GM23248 (cell line): ENCODE results near the gene TNFRSF21. TPM values are rescaled to one million over a fixed set of nuclear protein-coding genes. Genes with fewer than 3 reads are reported as not detected.

Experiments used
- DNase-seq: peaks from one replicate; pipeline ENCODE4 v3.0.0-alpha.2; 2015
- H2AFZ ChIP-seq: fragments of 200-600 bp; sonication (generic); 2 replicates; pipeline ENCODE4 v1.6.1; 2016; ENCODE audit warnings: antibody characterized with exemption
- H3F3A ChIP-seq: fragments of 200-600 bp; sonication (generic); 2 replicates; pipeline ENCODE4 v1.6.1; 2016; ENCODE audit warnings: mild to moderate bottlenecking, antibody characterized with exemption, mixed run types; ENCODE audit not compliant: insufficient read depth
- H3K27ac ChIP-seq: fragments of 200-600 bp; sonication (generic); 2 replicates; pipeline ENCODE4 v1.5.1; 2016; ENCODE audit warnings: mild to moderate bottlenecking
- H3K27me3 ChIP-seq: fragments of 200-600 bp; sonication (generic); replicated peaks from 2 replicates; pipeline ENCODE4 v1.6.1; 2016; ENCODE audit warnings: mild to moderate bottlenecking; ENCODE audit not compliant: insufficient read depth
- H3K36me3 ChIP-seq: fragments of 200-600 bp; sonication (generic); 2 replicates; pipeline ENCODE4 v1.6.1; 2016; ENCODE audit warnings: low read depth, mild to moderate bottlenecking
- H3K4me1 ChIP-seq: fragments of 200-600 bp; sonication (generic); 2 replicates; pipeline ENCODE4 v1.6.1; 2016; ENCODE audit warnings: mild to moderate bottlenecking; ENCODE audit not compliant: insufficient read depth
- H3K4me2 ChIP-seq: fragments of 200-600 bp; sonication (generic); one replicate; pipeline ENCODE4 v1.6.1; 2016; ENCODE audit warnings: mild to moderate bottlenecking; ENCODE audit not compliant: unreplicated experiment
- H3K4me3 ChIP-seq: fragments of 200-600 bp; sonication (generic); 2 replicates; pipeline ENCODE4 v1.5.1; 2016; ENCODE audit warnings: mild to moderate bottlenecking
- H3K79me2 ChIP-seq: fragments of 200-600 bp; sonication (generic); 2 replicates; pipeline ENCODE4 v1.6.1; 2016; ENCODE audit warnings: mild to moderate bottlenecking; ENCODE audit not compliant: insufficient read depth
- H3K9ac ChIP-seq: fragments of 200-600 bp; sonication (generic); 2 replicates; pipeline ENCODE4 v1.6.1; 2016; ENCODE audit warnings: mild to moderate bottlenecking
- H3K9me2 ChIP-seq: fragments of 200-600 bp; sonication (generic); 2 replicates; pipeline ENCODE4 v1.6.1; 2016; ENCODE audit warnings: mixed run types, mild to moderate bottlenecking, moderate library complexity; ENCODE audit not compliant: insufficient read depth
- H3K9me3 ChIP-seq: fragments of 200-600 bp; sonication (generic); one replicate; pipeline ENCODE4 v1.6.1; 2017; ENCODE audit warnings: low read depth
- H4K20me1 ChIP-seq: fragments of 200-600 bp; sonication (generic); 2 replicates; pipeline ENCODE4 v1.6.0; 2016; ENCODE audit not compliant: insufficient read depth
- EZH2 ChIP-seq: fragments of 200-600 bp; sonication (generic); IDR thresholded peaks from 2 replicates; pipeline ENCODE4 v1.6.1; 2018; ENCODE audit warnings: antibody characterized with exemption, mild to moderate bottlenecking; ENCODE audit not compliant: insufficient read depth, poor library complexity, severe bottlenecking
- EZH2phosphoT487 ChIP-seq: fragments of 200-600 bp; sonication (generic); IDR thresholded peaks from 2 replicates; pipeline ENCODE4 v1.6.1; 2018; ENCODE audit warnings: antibody characterized with exemption, moderate library complexity, mild to moderate bottlenecking, low read depth; ENCODE audit not compliant: insufficient read depth
- WGBS, 2 experiments: methylation state at CpG; one replicate each; pipeline ENCODE4 v1.1.6; 2015 to 2017; ENCODE audit warnings: low lambda C conversion rate in 2 of 2, low coverage in 1 of 2; ENCODE audit errors: missing lambda C conversion rate in 2 of 2; 5-methylcytosine and 5-hydroxymethylcytosine counted together
- in situ Hi-C: fragments of 300-500 bp; cut with MboI; formaldehyde crosslinking; loops from 2 replicates; pipeline ENCODE4 v1.15.0; 2020
- polyA plus RNA-seq: library from polyadenylated mRNA; unstranded; fragments of >200 nt; fragmentation: Nextera tagmentation; extraction: Ambion mirVana; gene quantifications from 2 replicates; pipeline ENCODE4 v1.2.1, GENCODE V29; 2016
- total RNA-seq: library from RNA; depleted of rRNA; stranded (reverse); fragments of >200 nt; shearing (Covaris generic); gene quantifications from 2 replicates; pipeline ENCODE4 v1.2.3, GENCODE V29; 2014

TNFRSF21 gene
- total and polyA plus RNA-seq, 2 experiments from 2014 or later = 3.9 to 8.4 TPM

DNA sequence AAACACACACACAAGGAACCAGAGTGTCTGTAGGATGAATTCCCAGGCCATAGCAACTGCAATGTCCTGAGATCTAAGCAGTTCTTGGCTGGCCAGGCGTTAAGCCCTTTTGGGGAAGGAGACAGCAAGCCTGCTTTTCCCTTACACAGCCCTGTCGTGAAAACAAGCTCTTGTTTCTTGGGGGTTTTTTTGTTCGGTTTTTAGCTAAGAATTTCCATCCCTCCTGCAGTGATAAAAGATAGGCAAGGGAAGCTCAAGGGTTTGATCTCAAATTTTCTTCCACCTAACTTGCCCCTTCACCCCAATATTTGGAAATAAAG is 1.5 kb downstream of the TNFRSF21 start:
- H3F3A ChIP-seq = no peaks in the 10 kb centered on the region
- in situ Hi-C loops = loop anchor here (10.0 kb wide), 1 partner anchor 213 kb away; no protein-coding TSS in a partner anchor
- peak; percentile 6 for DNase-seq
- TF ChIP-seq EZH2 (no peak), EZH2phosphoT487 (no peak)
- H3K4me2 ChIP-seq = no peak overlapping the region
- WGBS, 2 experiments = 54 to 61% methylated on average over 3 of the region's 3 CpGs
- no peak overlapping the region for H3K27ac ChIP-seq
- peaks cover 22% of the 10 kb centered on the region for H3K27me3 ChIP-seq
- H4K20me1 ChIP-seq = no peaks in the 10 kb centered on the region
- peak overlapping the region; percentile 77 for H3K4me3 ChIP-seq
- H3K9me2 ChIP-seq = no peaks in the 10 kb centered on the region
- no peaks in the 10 kb centered on the region for H3K79me2 ChIP-seq
- no peak overlapping the region; the same call in 1 of the 2 replicates for H2AFZ ChIP-seq
- H3K9me3 ChIP-seq = no peaks in the 10 kb centered on the region
- no peak overlapping the region for H3K9ac ChIP-seq
- no peaks in the 10 kb centered on the region for H3K4me1 ChIP-seq
- H3K36me3 ChIP-seq = no peaks in the 10 kb centered on the region

DNA sequence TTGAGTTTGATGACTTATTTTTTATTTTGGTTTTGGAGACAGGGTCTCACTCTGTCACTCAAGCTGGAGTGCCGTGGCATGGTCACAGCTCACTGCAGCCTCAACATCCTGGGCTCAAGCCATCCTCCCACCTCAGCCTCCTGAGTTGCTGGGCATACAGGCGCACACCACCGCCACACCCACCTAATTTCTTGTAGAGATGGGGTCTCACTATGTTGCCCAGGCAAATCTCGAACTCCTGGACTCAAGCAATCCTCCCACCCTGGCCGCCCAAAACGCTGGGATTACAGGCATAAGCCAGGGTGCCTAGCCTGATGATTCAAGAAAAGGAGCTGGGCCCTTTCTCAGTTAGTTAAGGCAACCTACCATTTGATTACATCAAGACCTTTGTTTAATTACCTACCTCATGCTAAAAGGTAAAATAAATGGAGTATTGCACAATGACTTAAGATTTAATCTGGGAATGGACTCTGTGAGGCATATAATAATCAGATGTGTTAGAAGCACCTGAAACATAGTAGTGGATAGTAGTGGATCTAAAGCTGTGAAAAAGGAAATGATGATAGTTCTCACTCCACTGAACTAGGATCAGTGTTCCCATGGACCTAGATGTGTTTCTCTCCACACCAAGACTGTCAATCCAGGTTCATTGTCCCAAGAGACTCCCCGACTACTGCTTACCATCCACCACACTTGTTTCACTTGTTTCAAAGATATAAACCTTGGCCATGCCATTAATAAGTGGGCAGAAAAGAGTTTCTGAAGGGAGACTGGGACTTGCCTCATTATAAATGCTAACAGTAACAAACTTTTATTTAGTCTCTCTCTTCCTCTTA is 2.1 kb downstream of the TNFRSF21 start:
- Histone ChIP-seq H3K4me1 (no peaks in the 10 kb centered on the region), H3K9me3 (no peaks in the 10 kb centered on the region), H3K79me2 (peaks cover 1% of the 10 kb centered on the region; the same call in 1 of the 2 replicates), H3K36me3 (no peaks in the 10 kb centered on the region), H2AFZ (no peak overlapping the region), H3K4me3 (peak overlapping the region; percentile 77; the same call in 1 of the 2 replicates), H4K20me1 (no peaks in the 10 kb centered on the region), H3K9ac (no peak overlapping the region), H3K27ac (no peak overlapping the region), H3K4me2 (no peak overlapping the region), H3K27me3 (peaks cover 24% of the 10 kb centered on the region), H3F3A (no peaks in the 10 kb centered on the region), H3K9me2 (no peaks in the 10 kb centered on the region)
- 73% methylated on average over 7 of the region's 7 CpGs for WGBS, 2 experiments
- no peak for DNase-seq
- in situ Hi-C loops = loop anchor here (10.0 kb wide), 1 partner anchor 213 kb away; no protein-coding TSS in a partner anchor
- no peak for TF ChIP-seq EZH2phosphoT487
- TF ChIP-seq EZH2 = no peak

GRCh38 chr6:47306887-47307286 is 2.8 kb downstream of the TNFRSF21 start:
- peaks cover 26% of the 10 kb centered on the region for H3K27me3 ChIP-seq
- TF ChIP-seq EZH2phosphoT487 (no peak), EZH2 (no peak)
- no peaks in the 10 kb centered on the region for H3K4me1 ChIP-seq
- peaks cover 8% of the 10 kb centered on the region; the same call in 1 of the 2 replicates for H3K79me2 ChIP-seq
- no peaks in the 10 kb centered on the region for H3K9me2 ChIP-seq
- no peaks in the 10 kb centered on the region for H4K20me1 ChIP-seq
- no peaks in the 10 kb centered on the region for H3K36me3 ChIP-seq
- H3F3A ChIP-seq = no peaks in the 10 kb centered on the region
- H3K9ac ChIP-seq = no peak overlapping the region
- no peaks in the 10 kb centered on the region for H3K9me3 ChIP-seq
- no peak overlapping the region for H2AFZ ChIP-seq
- 68 to 74% methylated on average over 2 of the region's 2 CpGs for WGBS, 2 experiments
- no peak overlapping the region for H3K27ac ChIP-seq
- no peak overlapping the region for H3K4me2 ChIP-seq
- H3K4me3 ChIP-seq = no peak overlapping the region
- in situ Hi-C loops = loop anchor here (10.0 kb wide), 1 partner anchor 212 kb away; no protein-coding TSS in a partner anchor
- DNase-seq = peak; percentile 7

GRCh38 chr6:47303861-47304260 is 5.8 kb downstream of the TNFRSF21 start:
- no peaks in the 10 kb centered on the region for H3K36me3 ChIP-seq
- no peak overlapping the region for H3K9ac ChIP-seq
- no peaks in the 10 kb centered on the region for H3K9me3 ChIP-seq
- in situ Hi-C loops = loop anchor here (10.0 kb wide), 1 partner anchor 209 kb away; no protein-coding TSS in a partner anchor
- no peak overlapping the region for H2AFZ ChIP-seq
- H3K9me2 ChIP-seq = no peaks in the 10 kb centered on the region
- H3K4me1 ChIP-seq = no peaks in the 10 kb centered on the region
- H3K4me2 ChIP-seq = no peak overlapping the region
- H4K20me1 ChIP-seq = no peaks in the 10 kb centered on the region
- peaks cover 13% of the 10 kb centered on the region; the same call in 1 of the 2 replicates for H3K27me3 ChIP-seq
- H3K79me2 ChIP-seq = peaks cover 8% of the 10 kb centered on the region; the same call in 1 of the 2 replicates
- no peak for TF ChIP-seq EZH2
- no peak for TF ChIP-seq EZH2phosphoT487
- no peak for DNase-seq
- WGBS, 2 experiments = 19 to 56% methylated on average over 1 of the region's 1 CpG
- no peak overlapping the region for H3K27ac ChIP-seq
- H3F3A ChIP-seq = no peaks in the 10 kb centered on the region
- no peak overlapping the region for H3K4me3 ChIP-seq
